C4-2B (cell line): ENCODE measurements around the gene DNM3.

Experiments
- H3K27ac ChIP-seq: fragments of 450-650 bp; 2 replicates; pipeline ENCODE4 v1.5.1; 2017
- ZFX ChIP-seq: fragments of 450-650 bp; IDR thresholded peaks from 2 replicates; pipeline ENCODE4 v1.6.1; 2017
- TF ChIP-seq, protein P1 (sequence below): fragments of 450-650 bp; conservative IDR thresholded peaks from 2 replicates; pipeline ENCODE4 v1.5.1; 2017; ENCODE audit warnings: mild to moderate bottlenecking

The DNM3 gene

GRCh38 chr1:172325531-172325930 is 484.2 kb downstream of the DNM3 start:
- no peak for TF ChIP-seq ZFX
- TF ChIP-seq, protein P1, sequence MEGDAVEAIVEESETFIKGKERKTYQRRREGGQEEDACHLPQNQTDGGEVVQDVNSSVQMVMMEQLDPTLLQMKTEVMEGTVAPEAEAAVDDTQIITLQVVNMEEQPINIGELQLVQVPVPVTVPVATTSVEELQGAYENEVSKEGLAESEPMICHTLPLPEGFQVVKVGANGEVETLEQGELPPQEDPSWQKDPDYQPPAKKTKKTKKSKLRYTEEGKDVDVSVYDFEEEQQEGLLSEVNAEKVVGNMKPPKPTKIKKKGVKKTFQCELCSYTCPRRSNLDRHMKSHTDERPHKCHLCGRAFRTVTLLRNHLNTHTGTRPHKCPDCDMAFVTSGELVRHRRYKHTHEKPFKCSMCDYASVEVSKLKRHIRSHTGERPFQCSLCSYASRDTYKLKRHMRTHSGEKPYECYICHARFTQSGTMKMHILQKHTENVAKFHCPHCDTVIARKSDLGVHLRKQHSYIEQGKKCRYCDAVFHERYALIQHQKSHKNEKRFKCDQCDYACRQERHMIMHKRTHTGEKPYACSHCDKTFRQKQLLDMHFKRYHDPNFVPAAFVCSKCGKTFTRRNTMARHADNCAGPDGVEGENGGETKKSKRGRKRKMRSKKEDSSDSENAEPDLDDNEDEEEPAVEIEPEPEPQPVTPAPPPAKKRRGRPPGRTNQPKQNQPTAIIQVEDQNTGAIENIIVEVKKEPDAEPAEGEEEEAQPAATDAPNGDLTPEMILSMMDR, result no peak
- H3K27ac ChIP-seq, result no peak overlapping the region

DNA sequence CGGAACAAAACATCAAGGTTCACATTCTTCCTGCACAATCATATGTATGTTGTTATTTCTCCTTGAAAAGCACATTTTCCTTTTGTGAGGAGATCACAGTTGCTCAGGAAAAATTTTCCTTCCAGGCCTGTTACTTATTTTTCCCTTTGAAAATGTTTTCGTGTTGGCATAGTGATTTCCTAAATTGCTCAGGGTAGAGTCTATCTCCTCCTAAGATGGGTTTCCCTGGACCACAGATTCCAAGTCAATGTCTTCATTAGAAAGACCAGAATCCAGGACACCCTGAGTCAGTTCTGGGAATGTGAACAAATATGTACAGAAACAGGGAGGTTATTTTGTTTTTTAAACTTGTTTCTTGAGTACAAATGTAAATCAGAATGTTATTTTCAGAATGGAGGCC is 484.8 kb downstream of the DNM3 start:
- TF ChIP-seq, protein P1, result no peak
- no peak for TF ChIP-seq ZFX
- H3K27ac ChIP-seq, result no peak overlapping the region

DNA sequence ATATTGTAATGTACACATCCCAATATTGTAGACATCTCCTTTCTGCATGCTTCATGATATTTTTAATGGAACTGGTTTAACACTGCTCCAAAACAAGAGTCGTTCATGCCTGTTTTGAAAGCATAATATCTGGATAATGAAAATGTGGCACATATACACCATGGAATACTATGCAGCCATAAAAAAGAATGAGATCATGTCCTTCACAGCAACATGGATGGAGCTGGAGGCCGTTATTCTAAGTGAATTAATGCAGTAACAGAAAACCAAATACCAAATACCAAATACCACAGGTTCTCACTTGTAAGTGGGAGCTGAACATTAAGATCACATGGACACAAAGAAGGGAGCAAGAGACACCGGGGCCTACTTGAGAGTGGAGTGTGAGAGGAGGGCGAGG is 487.0 kb downstream of the DNM3 start:
- H3K27ac ChIP-seq, result no peak overlapping the region
- no peak for TF ChIP-seq ZFX
- TF ChIP-seq, protein P1, result no peak

DNA sequence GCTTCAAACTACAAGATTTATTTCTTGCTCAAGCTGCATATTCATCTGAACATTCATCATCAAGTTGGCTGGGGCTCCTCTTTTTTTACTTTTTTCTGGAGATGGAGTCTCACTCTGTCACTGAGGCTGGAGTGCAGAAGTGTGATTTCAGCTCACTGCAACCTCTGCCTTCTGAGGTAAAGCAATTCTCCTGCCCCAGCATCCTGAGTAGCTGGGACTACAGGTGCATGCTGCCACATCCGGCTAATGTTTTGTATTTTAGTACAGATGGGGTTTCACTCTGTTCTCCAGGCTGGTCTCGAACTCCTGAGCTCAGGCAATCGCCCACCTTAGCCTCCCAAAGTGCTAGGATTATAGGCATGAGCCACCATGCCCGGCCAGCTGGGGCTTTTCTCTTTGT is 490.9 kb downstream of the DNM3 start:
- TF ChIP-seq ZFX, result no peak
- TF ChIP-seq, protein P1, result no peak
- H3K27ac ChIP-seq, result no peak overlapping the region

DNA sequence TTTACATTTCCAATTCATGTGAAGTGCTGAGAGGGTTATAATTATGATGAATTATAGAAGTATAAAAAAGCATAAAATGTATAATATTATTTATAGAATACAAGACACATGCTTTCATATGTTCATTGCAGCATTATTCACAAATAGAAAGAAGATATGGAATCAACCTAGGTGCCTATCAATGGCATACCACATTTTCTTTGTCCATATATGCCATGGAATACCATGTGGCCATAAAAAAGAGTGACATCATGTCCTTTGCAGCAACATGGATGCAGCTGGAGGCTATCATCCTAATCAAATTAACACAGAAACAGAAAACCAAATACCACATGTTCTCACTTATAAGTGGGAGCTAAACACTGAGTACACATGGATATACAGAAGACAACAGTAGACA is 494.1 kb downstream of the DNM3 start:
- no peak overlapping the region for H3K27ac ChIP-seq
- TF ChIP-seq, protein P1, result no peak
- no peak for TF ChIP-seq ZFX

DNA sequence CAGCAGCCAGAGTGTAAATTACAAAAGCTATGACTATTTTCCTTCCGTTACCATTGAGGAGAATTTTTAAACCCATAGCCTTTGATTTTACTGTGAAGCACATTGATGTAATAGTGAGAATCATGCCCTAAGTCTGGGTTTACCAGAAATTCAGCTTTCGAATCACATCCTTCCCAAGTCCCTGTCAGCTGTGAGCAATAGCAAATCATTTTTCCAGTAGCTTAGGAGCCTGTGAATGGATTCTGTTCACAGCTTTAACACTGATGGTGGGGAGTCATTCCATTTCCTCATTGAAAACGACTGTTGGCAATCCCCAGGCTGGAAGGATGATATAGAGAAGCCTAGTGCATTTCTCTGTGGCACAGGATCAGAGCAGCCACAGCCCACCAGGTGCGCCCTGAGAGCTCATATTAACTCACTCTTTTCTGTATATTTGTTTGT is 497.0 kb downstream of the DNM3 start:
- no peak overlapping the region for H3K27ac ChIP-seq
- TF ChIP-seq, protein P1, result no peak
- TF ChIP-seq ZFX, result no peak

DNA sequence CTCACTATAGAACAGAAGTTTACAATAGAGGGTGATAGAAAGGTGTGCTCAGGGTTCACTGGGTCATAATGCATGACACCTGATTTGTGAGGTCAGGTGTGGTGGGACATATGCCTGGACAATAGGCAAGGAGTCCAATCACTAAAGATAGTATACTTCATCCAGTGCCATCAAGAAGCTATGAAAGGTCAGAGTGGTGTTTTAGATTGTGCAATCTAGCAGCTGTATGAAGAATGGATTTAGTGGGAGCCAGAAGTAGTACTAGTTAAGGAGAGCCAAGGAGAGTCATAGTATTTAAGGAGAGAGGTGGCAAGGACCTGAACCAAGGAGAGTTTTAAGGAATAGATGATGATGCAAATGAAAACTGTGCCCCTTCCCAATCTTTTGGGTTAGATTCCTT is 498.5 kb downstream of the DNM3 start:
- no peak for TF ChIP-seq ZFX
- TF ChIP-seq, protein P1, result no peak
- H3K27ac ChIP-seq, result no peak overlapping the region
